ENCODE results near the gene MRPL45. TPM values are rescaled to one million over a fixed set of nuclear protein-coding genes. Genes with fewer than 3 reads are reported as not detected.

The MRPL45 gene
- total RNA-seq, 1 donor from 2014 or later, result 29.9 TPM

DNA sequence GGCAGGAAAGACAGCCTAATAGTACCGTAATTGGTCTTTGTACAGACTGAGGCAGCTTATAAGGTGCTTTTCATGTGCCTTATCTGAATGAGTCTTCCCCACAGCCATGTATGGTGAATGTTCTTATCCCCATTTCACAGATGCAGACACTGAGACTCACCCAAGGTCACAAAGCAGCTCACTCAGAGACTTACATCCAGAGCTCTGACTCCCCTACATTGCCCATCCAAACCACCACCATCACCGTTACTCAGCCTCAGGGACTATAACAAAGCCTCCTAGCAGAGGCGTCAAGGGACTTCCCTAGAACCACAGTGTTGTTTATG, 47.4 kb downstream of the MRPL45 start:
- DNase-seq (ENCODE audit: low read depth in 2 of 2), result no peak

DNA sequence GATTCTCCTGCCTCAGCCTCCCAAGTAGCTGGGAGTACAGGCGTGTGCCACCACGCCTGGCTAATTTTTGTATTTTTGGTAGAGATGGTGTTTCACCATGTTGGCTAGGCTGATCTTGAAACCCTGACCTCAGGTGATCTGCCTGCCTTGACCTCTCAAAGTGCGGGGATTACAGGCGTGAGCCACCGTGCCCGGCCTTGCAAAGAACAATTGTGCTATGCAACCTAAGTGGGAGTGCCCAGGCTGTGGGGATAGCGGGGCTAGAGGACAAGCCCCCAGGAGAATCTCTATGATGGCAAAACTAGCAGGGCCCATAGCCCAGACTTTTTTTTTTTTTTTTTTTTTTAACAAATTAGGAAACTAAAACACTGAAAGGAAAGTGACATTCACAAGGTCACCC, 48.8 kb downstream of the MRPL45 start:
- DNase-seq (ENCODE audit: low read depth in 2 of 2), result no peak

DNA sequence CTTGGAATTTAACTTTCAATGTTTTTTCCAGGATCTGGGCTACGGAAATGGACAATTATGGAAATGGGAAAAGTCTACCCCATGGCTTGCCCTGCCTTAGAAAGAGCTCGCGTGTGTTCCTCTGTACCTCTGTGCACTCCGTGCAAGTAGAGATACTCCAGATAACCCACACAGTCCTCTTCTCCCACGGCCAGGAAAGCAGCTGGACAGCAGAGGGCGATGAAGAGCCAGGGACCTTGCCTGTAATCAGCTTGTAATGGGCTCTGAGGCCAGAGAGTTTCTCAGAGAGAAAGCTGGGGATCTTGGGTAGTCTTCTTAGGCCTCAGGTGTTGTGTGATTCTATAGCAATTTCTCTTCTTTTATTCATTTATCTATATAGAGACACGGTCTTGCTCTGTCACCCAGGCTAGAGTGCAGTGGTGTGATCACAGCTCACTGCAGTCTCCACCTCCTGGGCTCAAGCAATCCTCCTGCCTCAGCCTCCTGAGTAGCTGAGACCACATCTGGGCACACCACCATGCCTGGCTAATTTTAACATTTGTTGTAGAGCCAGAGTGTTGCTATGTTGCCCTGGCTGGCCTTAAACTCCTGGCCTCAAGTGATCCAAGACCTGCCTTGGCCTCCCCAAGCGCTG, 52.2 kb downstream of the MRPL45 start:
- peak; percentile 64 to 83 for DNase-seq (ENCODE audit: low read depth in 2 of 2)

DNA sequence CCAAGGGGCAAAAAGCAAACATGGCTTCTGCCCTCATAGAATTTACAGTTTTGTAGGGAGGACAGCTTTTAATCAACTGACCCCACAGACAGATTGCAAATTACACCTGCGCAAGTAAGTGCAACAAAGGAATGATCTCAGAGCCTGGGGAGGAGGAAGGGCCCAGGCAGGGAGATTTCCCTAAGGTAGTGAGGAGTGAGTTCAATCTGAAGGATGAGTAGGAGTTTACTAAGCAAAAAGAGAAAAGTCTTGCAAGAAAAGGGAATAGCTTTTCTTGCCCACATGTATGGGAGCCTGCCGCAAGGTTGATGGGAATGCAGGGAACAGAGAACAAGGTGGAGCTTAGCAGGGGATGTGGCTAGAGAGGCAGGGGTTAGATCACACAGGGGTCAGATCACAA, 53.1 kb downstream of the MRPL45 start:
- no peak for DNase-seq (ENCODE audit: low read depth in 2 of 2)

DNA sequence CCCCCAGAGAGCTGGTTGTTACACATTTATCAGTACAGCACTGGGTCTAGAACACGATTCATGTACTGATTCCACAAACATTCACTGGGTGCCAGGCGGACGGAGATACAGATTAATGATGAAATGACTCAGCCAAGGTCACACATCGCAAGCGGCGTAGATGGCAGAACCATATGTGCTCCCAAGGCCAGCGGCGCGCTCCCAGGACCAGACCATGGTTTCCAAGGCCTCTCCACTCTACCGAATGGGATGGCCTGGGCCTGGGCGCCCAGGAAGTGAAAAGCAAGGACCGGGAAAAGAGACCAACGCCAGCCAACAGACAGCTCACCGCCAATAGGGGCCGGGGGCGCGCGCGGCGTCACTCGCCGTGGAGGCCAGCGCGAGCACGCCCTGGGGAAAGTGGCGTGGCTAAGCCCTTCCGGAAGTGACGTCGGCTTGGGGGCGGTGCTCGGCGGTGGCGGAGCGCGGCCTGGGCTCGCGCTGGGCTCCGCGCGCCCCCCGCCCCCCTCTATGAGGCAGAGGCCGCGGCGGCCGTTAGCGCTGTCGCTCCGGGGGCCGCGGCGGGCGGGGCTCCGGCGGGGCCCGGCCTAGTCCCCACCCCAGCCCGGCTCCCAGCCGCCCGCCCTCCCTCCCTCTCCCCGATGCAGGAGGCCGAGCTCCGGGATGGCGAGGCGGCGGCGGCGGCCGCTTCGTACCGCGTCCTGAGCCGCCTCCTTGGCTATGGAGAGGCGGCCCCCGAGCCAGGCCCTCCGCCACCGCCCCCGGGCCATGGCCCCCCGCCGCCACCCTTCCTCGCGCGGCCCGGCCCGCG, 54.6 kb downstream of the MRPL45 start, which contains the start of gene SOCS7:
SOCS7 (plus strand) TSS at position 433 of the 811 bp plus-strand sequence; CDS start at position 642, 209 bp downstream.
- DNase-seq (ENCODE audit: low read depth in 2 of 2), result peak; percentile 68 to 93

DNA sequence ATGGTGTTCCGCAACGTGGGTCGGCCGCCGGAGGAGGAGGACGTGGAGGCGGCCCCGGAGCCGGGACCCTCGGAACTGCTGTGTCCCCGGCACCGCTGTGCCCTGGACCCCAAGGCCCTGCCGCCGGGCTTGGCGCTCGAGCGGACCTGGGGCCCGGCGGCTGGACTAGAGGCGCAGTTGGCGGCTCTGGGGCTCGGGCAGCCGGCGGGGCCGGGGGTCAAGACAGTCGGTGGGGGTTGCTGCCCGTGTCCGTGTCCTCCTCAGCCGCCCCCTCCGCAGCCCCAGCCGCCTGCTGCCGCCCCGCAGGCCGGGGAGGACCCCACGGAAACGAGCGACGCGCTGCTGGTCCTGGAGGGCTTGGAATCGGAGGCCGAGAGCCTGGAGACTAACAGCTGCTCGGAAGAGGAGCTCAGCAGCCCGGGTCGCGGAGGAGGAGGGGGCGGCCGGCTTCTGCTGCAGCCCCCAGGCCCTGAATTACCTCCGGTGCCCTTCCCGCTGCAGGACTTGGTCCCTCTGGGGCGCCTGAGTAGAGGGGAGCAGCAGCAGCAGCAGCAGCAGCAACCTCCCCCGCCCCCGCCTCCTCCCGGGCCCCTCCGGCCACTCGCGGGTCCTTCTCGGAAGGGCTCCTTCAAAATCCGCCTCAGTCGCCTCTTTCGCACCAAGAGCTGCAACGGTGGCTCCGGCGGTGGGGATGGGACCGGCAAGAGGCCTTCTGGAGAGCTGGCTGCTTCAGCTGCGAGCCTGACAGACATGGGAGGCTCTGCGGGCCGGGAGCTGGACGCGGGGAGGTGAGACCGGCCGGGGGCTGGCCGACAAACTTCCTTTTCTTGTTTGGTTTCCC, 55.5 kb downstream of the MRPL45 start:
- DNase-seq (ENCODE audit: low read depth in 2 of 2), result peak in 1 of 2 donors; percentile 34

DNA sequence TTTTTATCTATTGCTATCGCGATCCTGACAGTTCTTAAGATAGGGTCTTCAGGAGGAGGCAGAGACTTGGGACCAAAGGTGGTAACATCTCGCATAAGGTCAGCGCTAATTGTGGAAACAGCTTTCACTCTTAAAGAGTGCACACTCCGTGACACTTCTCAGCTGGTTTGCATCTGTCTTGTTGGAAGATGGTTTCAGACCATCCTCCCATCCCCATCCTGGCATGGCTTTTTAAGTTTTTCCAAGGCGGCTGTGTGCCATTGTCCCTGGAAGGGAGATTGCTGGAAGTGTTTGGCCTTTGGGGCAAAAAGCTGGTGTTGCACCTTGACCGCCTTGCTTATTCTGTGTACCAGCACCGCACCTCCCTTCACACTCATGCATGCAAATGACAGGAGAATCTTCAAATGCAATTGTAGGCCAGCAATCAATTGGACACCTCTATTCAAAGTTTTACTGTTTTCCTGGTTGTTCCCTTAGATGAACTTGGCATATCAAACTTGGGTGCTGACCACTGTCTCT, 56.2 kb downstream of the MRPL45 start:
- DNase-seq (ENCODE audit: low read depth in 2 of 2), result no peak

DNA sequence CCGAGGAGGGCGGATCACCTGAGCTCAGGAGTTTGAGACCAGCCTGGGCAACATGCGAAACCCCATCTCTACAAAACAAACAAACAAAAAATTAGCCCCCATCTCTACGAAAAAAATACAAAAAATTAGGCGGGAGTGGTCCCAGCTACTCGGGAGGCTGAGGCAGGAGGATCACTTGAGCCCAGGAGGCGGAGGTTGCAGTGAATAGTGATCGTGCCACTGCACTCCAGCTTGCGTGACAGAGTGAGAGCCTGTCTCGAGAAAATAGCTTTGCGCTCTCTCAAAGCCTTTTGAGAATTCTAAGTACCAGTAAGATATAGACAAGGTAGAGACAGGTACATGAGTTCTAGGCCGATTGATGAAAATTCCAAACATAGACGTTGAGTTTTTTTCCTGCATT, 56.7 kb downstream of the MRPL45 start:
- no peak for DNase-seq (ENCODE audit: low read depth in 2 of 2)

DNA sequence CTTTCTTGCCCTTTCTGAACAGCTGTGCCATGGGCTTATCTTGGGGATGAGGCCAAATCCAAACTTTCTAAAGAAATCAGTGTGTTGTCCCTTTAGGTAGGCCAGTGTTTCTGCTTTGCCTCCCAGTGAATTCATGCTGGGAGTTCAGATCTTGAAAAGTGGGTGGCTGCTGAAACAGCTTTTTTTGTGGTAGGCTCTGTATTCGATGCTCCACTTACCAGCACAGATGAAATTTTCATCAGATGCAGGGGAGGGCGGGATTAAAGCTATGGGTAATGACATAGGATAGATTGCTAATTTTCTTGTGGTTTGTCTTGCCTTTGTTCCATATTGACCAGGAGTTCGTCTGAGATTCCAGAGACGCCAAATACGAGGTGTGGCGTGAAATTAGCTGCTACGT, 57.5 kb downstream of the MRPL45 start:
- no peak for DNase-seq (ENCODE audit: low read depth in 2 of 2)

DNA sequence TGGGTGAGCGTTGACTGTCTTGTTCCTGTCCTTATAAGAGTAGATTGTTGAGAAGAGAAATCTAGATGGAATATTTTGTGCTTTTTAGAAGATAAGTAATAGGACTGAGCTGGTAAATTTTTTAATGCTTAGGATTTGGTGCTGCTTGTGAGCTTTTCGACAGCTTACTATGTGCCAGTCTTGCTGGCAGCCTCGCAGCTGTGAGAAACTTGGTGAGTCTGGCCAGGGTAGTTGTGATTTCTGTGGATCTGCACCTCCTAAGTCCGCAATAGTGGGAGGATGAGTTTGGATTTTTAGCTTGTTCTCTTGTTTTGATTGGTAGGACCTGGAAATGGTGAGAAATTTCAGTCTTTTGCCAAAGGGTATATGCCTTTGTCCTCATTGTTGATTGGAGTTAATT, 58.3 kb downstream of the MRPL45 start:
- DNase-seq (ENCODE audit: low read depth in 2 of 2), result no peak

DNA sequence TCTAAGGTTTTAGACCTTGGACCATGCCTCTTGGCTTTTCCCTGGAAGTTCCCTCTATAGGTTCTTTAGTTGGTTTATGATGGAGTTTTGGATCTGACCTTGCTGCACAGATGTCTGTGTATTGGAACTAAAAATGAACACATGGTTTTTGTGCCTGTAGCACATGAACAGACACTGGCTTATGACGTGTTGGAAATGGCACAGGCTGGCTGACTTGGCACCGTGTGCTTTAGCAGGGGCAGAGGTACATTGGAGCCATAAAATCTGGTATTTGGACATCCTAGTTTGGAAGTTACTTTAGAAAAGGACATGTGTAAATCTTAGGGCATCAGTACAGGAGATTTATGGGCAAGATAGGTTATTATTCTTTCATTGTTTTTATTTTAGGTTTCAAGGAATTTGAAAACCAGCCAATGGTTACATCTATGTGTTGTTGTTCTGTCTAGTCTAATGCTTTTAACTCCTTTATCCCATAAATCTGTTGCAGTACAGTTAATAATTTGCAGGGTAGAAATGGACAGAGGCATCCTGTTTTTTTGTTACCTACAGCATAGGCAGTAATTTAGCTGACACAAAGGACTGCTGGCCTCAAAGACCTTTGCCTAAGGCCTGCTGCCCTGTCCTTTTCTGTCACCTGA, 60.6 kb downstream of the MRPL45 start:
- DNase-seq (ENCODE audit: low read depth in 2 of 2), result peak; percentile 26 to 35

DNA sequence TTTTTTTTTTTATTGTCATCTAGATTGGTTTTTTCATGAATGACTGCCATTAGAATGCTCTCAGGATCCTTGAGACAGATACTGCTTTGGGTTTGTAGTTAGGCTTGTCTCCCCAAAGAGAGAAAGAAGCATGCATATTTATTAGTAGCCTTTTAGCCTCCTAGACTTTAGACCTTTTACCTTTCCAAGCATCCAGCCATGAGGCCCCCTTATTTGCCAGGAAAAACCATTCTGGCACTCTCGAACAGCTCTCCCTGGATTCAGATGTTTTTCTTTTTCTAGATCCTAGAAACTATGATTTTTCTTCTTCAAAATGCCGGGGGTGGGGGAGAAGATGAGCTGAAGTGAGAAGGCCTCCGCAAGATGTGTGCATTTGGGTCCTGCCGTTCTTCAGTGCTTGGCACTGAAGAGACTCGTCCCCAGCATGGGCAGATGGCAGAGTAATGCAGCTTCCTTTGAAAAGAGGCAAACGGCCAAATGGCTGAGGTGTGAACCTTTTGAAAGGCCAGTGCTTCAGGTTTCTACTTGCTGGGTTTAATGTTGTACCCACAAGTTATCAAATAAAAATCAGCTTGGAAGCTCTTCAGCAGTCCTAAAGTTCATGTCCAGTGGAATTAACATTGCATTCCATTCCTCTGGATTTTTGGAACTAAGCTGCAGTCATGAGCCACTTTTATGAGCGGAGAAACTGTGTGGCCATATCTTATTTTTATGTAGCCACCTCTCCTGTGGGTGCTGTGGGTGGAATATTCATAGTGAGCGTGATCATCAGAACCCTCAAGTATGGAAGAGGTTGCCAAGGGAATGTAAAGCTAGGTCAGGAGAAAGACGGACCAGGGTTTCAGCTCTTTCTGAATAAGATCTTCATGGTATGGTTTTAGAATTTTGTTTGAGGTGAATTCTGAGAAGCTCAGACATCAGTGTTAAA, 61.9 kb downstream of the MRPL45 start:
- no peak for DNase-seq (ENCODE audit: low read depth in 2 of 2)

DNA sequence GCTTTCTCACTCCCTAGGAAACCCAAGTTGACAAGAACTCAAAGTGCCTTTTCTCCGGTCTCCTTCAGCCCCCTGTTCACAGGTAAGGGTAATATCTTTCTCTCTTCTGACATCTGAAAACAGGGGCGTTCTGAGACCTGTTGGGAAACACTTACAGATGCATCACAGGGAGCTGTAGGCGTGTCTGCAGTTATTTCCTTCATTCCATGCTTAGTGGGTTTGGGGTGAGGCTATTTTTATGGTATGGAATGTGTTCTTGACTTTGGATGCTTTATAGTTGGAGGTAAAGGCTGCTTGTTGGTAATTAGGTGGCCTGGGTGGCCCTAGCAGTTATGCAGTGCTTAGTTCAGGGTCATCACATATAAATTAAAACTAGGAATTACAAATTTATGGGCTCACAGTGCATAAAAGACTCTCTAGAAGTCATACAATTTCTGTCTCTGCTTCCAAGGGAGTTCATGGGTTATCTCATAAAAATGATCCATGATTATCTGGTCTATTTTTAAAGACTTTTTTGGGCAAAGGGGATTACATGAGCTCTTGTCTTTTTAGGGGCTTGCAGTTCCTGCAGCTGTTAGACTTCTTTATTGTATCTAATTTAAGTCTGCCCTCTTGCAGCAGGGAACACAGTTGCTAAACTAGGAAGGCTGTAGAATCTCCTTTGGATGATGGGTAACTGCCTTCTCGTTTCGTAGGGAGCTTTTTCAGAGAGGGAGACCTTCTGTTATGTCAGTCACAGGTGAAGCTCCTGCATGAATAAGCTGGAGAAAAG, 64.9 kb downstream of the MRPL45 start:
- DNase-seq (ENCODE audit: low read depth in 2 of 2), result no peak

DNA sequence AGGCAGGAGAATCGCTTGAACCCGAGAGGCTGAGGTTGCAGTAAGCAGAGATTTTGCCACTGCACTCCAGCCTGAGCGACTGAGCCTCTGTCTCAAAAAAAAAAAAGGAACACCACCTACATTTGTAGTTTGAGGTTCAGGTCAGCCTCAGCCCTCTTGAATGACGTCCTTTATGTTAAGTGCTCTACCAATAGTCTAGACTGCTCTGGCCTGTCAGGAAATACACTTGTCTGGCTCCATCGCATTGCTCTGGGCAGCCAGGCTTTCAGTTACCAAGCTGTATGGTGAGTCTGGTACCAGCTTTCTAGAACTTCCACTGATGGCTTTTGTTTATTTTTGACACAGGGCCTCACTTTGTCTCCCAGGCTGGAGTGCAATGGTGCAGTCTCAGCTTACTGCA, 66.0 kb downstream of the MRPL45 start:
- DNase-seq (ENCODE audit: low read depth in 2 of 2), result no peak

DNA sequence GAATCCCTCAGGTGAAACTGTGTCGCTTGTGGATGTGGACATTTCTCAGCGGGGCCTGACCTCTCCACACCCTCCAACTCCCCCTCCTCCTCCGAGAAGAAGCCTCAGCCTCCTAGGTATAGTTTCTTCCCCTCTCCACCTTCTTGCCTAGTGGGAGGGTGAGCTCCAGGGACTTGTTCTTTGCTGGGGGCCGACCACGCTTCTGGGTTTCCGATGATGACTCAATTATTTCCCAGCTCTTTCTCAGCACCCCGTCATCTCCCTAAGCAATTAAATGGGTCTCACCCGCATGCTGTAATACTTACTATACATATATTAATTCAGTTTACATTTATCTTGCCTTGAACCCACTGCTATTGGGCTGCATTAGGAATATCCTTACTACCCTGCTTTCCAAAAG, 67.8 kb downstream of the MRPL45 start:
- DNase-seq (ENCODE audit: low read depth in 2 of 2), result no peak

DNA sequence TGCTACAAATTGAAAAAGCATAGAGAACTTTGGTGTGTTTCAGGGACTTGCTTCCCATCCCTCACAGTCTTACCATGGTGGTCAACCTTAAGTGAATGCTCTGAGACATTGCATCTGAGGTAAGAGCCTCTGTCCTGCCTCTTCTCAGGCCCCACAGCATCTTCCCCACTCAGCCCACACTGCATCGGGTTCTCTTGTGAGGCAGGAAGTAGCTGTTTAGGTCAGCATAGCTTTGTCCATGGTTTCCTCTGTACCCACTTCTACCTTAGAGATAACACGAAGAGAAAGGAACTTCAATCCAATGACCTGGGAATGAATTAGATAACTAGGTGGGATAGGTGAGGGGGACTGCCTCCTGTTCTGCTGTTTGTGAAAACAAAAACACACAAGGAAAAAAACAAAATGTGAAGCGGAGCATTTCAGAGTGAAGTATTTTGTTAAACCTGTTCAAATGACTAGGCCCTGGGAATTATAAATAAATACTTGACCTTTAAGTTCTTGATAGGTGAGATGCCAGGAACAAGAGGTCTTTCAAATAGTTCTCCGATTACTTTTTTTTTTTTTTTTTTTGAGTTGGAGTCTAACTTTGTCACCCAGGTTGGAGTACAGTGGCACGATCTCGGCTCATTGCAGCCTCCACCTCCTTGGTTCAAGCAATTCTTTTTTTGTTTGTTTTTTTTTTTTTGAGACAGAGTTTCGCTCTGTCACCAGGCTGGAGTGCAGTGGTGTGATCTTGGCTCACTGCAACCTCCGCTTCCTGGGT, 72.3 kb downstream of the MRPL45 start:
- DNase-seq (ENCODE audit: low read depth in 2 of 2), result no peak
